HepG2 (cell line): ENCODE results near the gene NOTCH3. TPM values are rescaled to one million over a fixed set of nuclear protein-coding genes. Genes with fewer than 3 reads are reported as not detected.

Experiments
- ATAC-seq: fragments of 200-7000 bp; cut with Tn5 transposase; 3 replicates; pipeline ENCODE4 v1.9.1; 2020; ENCODE audit warnings: mild to moderate bottlenecking, moderate library complexity
- BruUV-seq: library from RNA; stranded (reverse); fragments of 400-500 nt; replicated peaks from 2 replicates; lab custom pipeline; 2021; lab: Mats Ljungman, UMichigan
- CTCF ChIA-PET: fragments of 300-600 bp; formaldehyde crosslinking; extraction: SDS; loops from one replicate; lab custom pipeline; 2021; ENCODE audit warnings: low total read pairs, inconsistent platforms, low intra/inter-chr PET ratio; lab: Yijun Ruan, JAX
- POLR2A ChIA-PET: fragments of 350-600 bp; sonication (Branson Sonifier 250); formaldehyde crosslinking; loops from one replicate; lab custom pipeline; 2020; ENCODE audit warnings: antibody characterized with exemption, inconsistent platforms; lab: Yijun Ruan, JAX
- DNase-seq: peaks from one replicate; pipeline ENCODE4 v3.0.0-alpha.2; 2015; ENCODE audit warnings: low spot score
- FAIRE-seq: peaks from 3 replicates; lab custom pipeline; 2011; peaks lifted over from hg19 to GRCh38; lab: Jason Lieb, UNC
- H2AFZ ChIP-seq: one replicate; pipeline ENCODE4 v1.6.1; 2011; ENCODE audit warnings: low read length, inconsistent platforms
- H3K27ac ChIP-seq: fragments of 300-600 bp; 3 replicates; pipeline ENCODE4 v1.8.0; 2011; ENCODE audit warnings: mixed run types, mild to moderate bottlenecking, mixed read lengths, low read length, inconsistent platforms; ENCODE audit not compliant: insufficient read depth; ENCODE audit errors: extremely low read length
- H3K27me3 ChIP-seq, 2 experiments: fragments of 200-600 bp in 1 of 2; 2 replicates in 1 of 2; 3 replicates in 1 of 2; pipeline versions ENCODE4 v1.6.0 to v1.8.0; 2011; ENCODE audit warnings: low read length in 2 of 2, mild to moderate bottlenecking in 2 of 2, moderate library complexity in 2 of 2, inconsistent platforms in 1 of 2; ENCODE audit not compliant: insufficient read depth in 2 of 2, control insufficient read depth in 1 of 2
- H3K36me3 ChIP-seq, 2 experiments: fragments of 200-600 bp in 1 of 2; replicated peaks in 1 of 2; 2 replicates in 1 of 2; 3 replicates in 1 of 2; pipeline versions ENCODE4 v1.5.1 to v1.8.0; 2011; ENCODE audit warnings: low read length in 2 of 2, inconsistent platforms in 1 of 2; ENCODE audit not compliant: insufficient read depth in 2 of 2, control insufficient read depth in 1 of 2
- H3K4me1 ChIP-seq: 2 replicates; pipeline ENCODE4 v1.5.1; 2012; ENCODE audit warnings: low read length, inconsistent platforms; ENCODE audit not compliant: insufficient read depth
- H3K4me2 ChIP-seq: 2 replicates; pipeline ENCODE4 v1.6.0; 2011; ENCODE audit warnings: low read depth, low read length, inconsistent platforms
- H3K4me3 ChIP-seq, 3 experiments: fragments of 200-600 bp in 1 of 3; sonication (generic), shearing (Covaris generic) in 1 of 3; replicated peaks in 1 of 3; 2 replicates each; pipeline ENCODE4 v1.5.1; 2011 to 2016; ENCODE audit warnings: low read length in 3 of 3, inconsistent platforms in 2 of 3, low read depth in 2 of 3, mild to moderate bottlenecking in 2 of 3, control low read depth in 1 of 3, mixed read lengths in 1 of 3; ENCODE audit not compliant: insufficient read depth in 1 of 3
- H3K79me2 ChIP-seq: one replicate; pipeline ENCODE4 v1.6.1; 2011; ENCODE audit warnings: low read length, inconsistent platforms; ENCODE audit not compliant: insufficient read depth
- H3K9ac ChIP-seq: 2 replicates; pipeline ENCODE4 v1.6.0; 2011; ENCODE audit warnings: mild to moderate bottlenecking, low read depth, low read length, inconsistent platforms; ENCODE audit not compliant: insufficient read depth
- H3K9me3 ChIP-seq: 2 replicates; pipeline ENCODE4 v1.5.1; 2012; ENCODE audit warnings: mild to moderate bottlenecking, low read length
- H4K20me1 ChIP-seq: 2 replicates; pipeline ENCODE4 v1.6.0; 2011; ENCODE audit warnings: inconsistent platforms, mild to moderate bottlenecking, low read length, moderate library complexity; ENCODE audit not compliant: insufficient read depth
- BRD4 ChIP-seq: sonication (generic); formaldehyde crosslinking; IDR thresholded peaks from 2 replicates; pipeline ENCODE4 v1.4.0; 2020; ENCODE audit warnings: missing genetic modification reagents
- CENPT ChIP-seq: sonication (generic); formaldehyde crosslinking; IDR thresholded peaks from 2 replicates; pipeline ENCODE4 v1.8.0; 2022; ENCODE audit warnings: low read depth, mild to moderate bottlenecking, moderate library complexity, missing genetic modification reagents
- HNRNPLL ChIP-seq: fragments of 200-400 bp; formaldehyde crosslinking; IDR thresholded peaks from 2 replicates; pipeline ENCODE4 v1.6.1; 2017; ENCODE audit warnings: mild to moderate bottlenecking, low read depth, low read length; ENCODE audit not compliant: poor library complexity, severe bottlenecking
- NFE2L2 ChIP-seq: fragments of 150-350 bp; IDR thresholded peaks from 2 replicates; pipeline ENCODE4 v1.6.1; 2014; ENCODE audit warnings: low read length
- PHB2 ChIP-seq: fragments of 450-650 bp; IDR thresholded peaks from 2 replicates; pipeline ENCODE4 v1.6.1; 2018; ENCODE audit not compliant: partially characterized antibody
- SNRNP70 ChIP-seq: fragments of 200-400 bp; formaldehyde crosslinking; IDR thresholded peaks from 2 replicates; pipeline ENCODE4 v1.6.1; 2017; ENCODE audit warnings: mild to moderate bottlenecking, low read depth, low read length, moderate library complexity
- ZBTB20 ChIP-seq: sonication (generic); formaldehyde crosslinking; IDR thresholded peaks from 2 replicates; pipeline ENCODE4 v1.8.1; 2023; ENCODE audit warnings: missing genetic modification reagents, low read depth, mild to moderate bottlenecking, borderline replicate concordance
- ZNF101 ChIP-seq: sonication (generic); formaldehyde crosslinking; IDR thresholded peaks from 2 replicates; pipeline ENCODE4 v1.4.0; 2020; ENCODE audit warnings: mild to moderate bottlenecking, low read depth, missing genetic modification reagents, borderline replicate concordance
- ZNF350 ChIP-seq: sonication (generic); formaldehyde crosslinking; IDR thresholded peaks from 2 replicates; pipeline ENCODE4 v1.4.0; 2020; ENCODE audit warnings: mild to moderate bottlenecking, low read depth, missing genetic modification reagents, borderline replicate concordance
- ZNF382 ChIP-seq: sonication (generic); formaldehyde crosslinking; IDR thresholded peaks from 2 replicates; pipeline ENCODE4 v1.5.0; 2020; ENCODE audit warnings: missing genetic modification reagents, mild to moderate bottlenecking, borderline replicate concordance
- ZNF550 ChIP-seq: sonication (generic); formaldehyde crosslinking; IDR thresholded peaks from 2 replicates; pipeline ENCODE4 v1.4.0; 2020; ENCODE audit warnings: mild to moderate bottlenecking, missing genetic modification reagents, borderline replicate concordance
- ZNF678 ChIP-seq: sonication (generic); formaldehyde crosslinking; IDR thresholded peaks from 2 replicates; pipeline ENCODE4 v1.4.0; 2020; ENCODE audit warnings: mild to moderate bottlenecking, missing genetic modification reagents
- ZNF768 ChIP-seq: sonication (generic); formaldehyde crosslinking; IDR thresholded peaks from 2 replicates; pipeline ENCODE4 v1.4.0; 2020; ENCODE audit warnings: missing genetic modification reagents
- ZNF879 ChIP-seq: sonication (generic); formaldehyde crosslinking; IDR thresholded peaks from 2 replicates; pipeline ENCODE4 v1.8.1; 2023; ENCODE audit warnings: missing genetic modification reagents
- WGBS: methylation state at CpG from one replicate; pipeline ENCODE4 v1.1.6; 2017; ENCODE audit warnings: low lambda C conversion rate; 5-methylcytosine and 5-hydroxymethylcytosine counted together
- in situ Hi-C: cut with HindIII; loops from 2 replicates; pipeline ENCODE4 v1.10.0; 2017; ENCODE audit warnings: low pct_unique_long_range_greater_than_20kb; ENCODE audit not compliant: extremely low pct_ligation_motif_present
- intact Hi-C: fragments of 100-400 bp; cut with micrococcal nuclease; formaldehyde crosslinking; loops from one replicate; pipeline ENCODE4 v1.10.0; 2022; ENCODE audit not compliant: unreplicated experiment
- polyA plus RNA-seq, 8 experiments: library from polyadenylated mRNA; depleted of rRNA in 3 of 8; stranded (reverse) in 7 of 8; unstranded in 1 of 8; fragments of >200 nt; fragmentation: Illumina TruSeq in 4 of 8; extraction: Trizol in 4 of 8; gene quantifications; 2 replicates each; pipeline versions ENCODE4 v1.2.1 to v1.2.3, GENCODE V29; 2011 to 2016; ENCODE audit warnings: low read depth in 4 of 8, missing spikeins in 1 of 8, mixed read lengths in 1 of 8; ENCODE audit not compliant: insufficient read depth in 1 of 8
- total RNA-seq, 5 experiments: library from RNA; depleted of rRNA; stranded (reverse); fragments of >200 nt; fragmentation: Illumina TruSeq; extraction: Trizol; gene quantifications; 2 replicates each; pipeline ENCODE4 v1.2.3, GENCODE V29; 2016; ENCODE audit warnings: low read depth in 1 of 5
- TF ChIP-seq, protein P1 (sequence below): sonication (generic); formaldehyde crosslinking; conservative IDR thresholded peaks from 2 replicates; pipeline ENCODE4 v1.4.0; 2020; ENCODE audit warnings: missing genetic modification reagents

The NOTCH3 gene
- total and polyA plus RNA-seq, 2 of the 13 experiments (the other 11 are each of a cell fraction or from before 2014, with no cell fraction given) = 0.09 to 0.28 TPM

DNA sequence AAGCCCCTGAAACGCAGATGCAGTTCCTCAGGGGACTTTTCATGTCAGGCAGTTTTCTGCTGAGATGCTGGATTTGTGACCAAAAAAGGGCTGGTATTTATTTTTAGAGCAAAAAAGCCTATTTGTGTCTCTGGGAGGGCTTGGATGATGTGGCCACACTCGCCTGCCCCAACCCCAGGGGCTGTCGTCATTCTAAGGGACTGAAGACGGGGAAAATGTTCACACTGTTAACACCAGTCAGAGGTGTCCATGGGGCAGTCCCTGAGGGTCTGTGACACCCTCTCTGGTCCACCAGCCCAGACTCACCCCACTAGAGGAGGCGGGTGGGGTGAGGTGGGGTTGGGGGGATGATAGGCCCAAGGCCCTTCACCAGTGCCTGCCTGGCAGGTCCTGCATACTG is 47.3 kb upstream of the NOTCH3 start:
- intact Hi-C loops (loop anchor here (5.0 kb wide), 1 partner anchor 71 kb away; no protein-coding TSS in a partner anchor), in situ Hi-C loops (no loop called here)
- ATAC-seq (no peak), DNase-seq (no peak), FAIRE-seq (no peak)
- Histone ChIP-seq H3K79me2 (no peaks in the 10 kb centered on the region), H3K27me3 (no peaks in the 10 kb centered on the region), H3K4me2 (no peak overlapping the region), H3K9ac (no peak overlapping the region), H3K27ac (peak overlapping the region; percentile 49), H4K20me1 (peaks cover 49% of the 10 kb centered on the region; the same call in 1 of the 2 replicates), H3K4me3 (no peak overlapping the region), H3K4me1 (peaks cover 40% of the 10 kb centered on the region), H2AFZ (no peak overlapping the region), H3K36me3 (peaks cover 40 to 87% of the 10 kb centered on the region in 2 experiments), H3K9me3 (no peaks in the 10 kb centered on the region)
- POLR2A ChIA-PET = interaction anchor here (1.1 to 1.4 kb wide), 2 partner anchors 49 to 67 kb away, joined by 3 to 4 read pairs; no protein-coding TSS in a partner anchor
- TF ChIP-seq CENPT (CRISPR knock-in tag) = no peak
- TF ChIP-seq ZNF768 (CRISPR knock-in tag) = 0 out of 2 replicates have a peak, but pooled peaks have one; percentile 11
- no TSS peak for BruUV-seq
- CTCF ChIA-PET = no interaction called here
- WGBS = 93% methylated on average over 4 of the region's 5 CpGs

DNA sequence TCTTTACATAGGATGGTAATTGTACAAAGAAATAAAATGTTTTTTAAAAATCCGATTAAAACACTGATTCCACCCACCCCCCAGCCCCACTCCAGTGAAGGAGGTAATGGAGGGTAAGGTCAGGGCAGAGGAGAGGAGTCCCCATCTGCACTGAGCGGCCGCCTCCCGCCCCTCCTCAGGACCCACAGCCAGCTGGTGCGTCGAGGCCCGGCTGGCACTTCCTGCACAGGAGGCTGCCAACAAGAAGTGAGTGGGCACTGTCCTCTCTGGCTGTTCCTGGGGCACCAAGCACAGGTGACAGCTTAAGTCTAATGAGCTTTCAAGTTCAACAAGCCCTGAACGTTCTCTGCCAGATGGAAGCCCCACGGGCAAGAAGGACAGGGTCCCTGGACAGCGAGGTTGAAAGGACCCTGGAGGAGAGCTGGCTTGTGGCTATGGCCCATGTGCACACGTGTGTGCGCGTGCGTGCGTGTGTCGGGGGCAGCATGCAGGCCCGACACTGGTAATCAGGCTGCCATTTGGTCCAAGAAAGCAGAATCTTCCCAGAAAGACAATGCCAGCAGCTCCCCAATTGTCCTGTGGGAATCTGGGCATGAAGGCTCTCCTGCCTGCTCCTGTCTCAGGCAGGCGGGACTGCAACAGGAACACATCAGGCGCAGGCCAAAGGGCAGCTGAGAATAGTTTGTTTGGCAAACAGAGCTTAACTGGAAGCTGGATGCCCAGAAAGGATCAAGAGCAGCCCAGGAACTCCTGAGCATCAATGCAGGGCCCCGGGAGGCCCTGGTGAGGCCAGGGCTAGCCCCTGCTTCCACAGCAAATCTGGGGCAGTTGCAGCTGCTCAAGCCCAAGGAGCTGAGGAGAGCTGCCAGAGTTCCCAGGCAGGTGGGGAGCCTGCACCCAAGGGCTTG is 46.6 kb upstream of the NOTCH3 start:
- ChIA-PET CTCF (no interaction called here), POLR2A (interaction anchor here (1.1 kb wide), 1 partner anchor 50 kb away, joined by 4 read pairs; no protein-coding TSS in a partner anchor)
- Histone ChIP-seq H3K79me2 (no peaks in the 10 kb centered on the region), H3K4me1 (peaks cover 40% of the 10 kb centered on the region), H3K27me3 (no peaks in the 10 kb centered on the region), H2AFZ (no peak overlapping the region), H3K36me3 (peaks cover 38 to 83% of the 10 kb centered on the region in 2 experiments), H4K20me1 (peaks cover 44% of the 10 kb centered on the region; the same call in 1 of the 2 replicates), H3K9me3 (no peaks in the 10 kb centered on the region), H3K4me2 (no peak overlapping the region), H3K4me3 (no peak overlapping the region), H3K27ac (peak overlapping the region; percentile 49), H3K9ac (no peak overlapping the region)
- intact Hi-C loops (loop anchor here (5.0 kb wide), 1 partner anchor 70 kb away; no protein-coding TSS in a partner anchor), in situ Hi-C loops (no loop called here)
- peak; percentile 70 for DNase-seq
- FAIRE-seq = peak; percentile 79
- 83% methylated on average over 5 of the region's 20 CpGs for WGBS
- no TSS peak for BruUV-seq
- ATAC-seq = peak; percentile 72
- TF ChIP-seq HNRNPLL (no peak), ZNF101 (no peak), SNRNP70 (no peak), ZNF879 (CRISPR knock-in tag) (no peak), ZNF550 (no peak), NFE2L2 (no peak), PHB2 (no peak), ZNF350 (CRISPR knock-in tag) (no peak), ZNF382 (CRISPR knock-in tag) (no peak), ZNF678 (CRISPR knock-in tag) (no peak), BRD4 (no peak), ZBTB20 (CRISPR knock-in tag) (0 out of 2 replicates have a peak, but pooled peaks have one; percentile 40)
- TF ChIP-seq, protein P1, sequence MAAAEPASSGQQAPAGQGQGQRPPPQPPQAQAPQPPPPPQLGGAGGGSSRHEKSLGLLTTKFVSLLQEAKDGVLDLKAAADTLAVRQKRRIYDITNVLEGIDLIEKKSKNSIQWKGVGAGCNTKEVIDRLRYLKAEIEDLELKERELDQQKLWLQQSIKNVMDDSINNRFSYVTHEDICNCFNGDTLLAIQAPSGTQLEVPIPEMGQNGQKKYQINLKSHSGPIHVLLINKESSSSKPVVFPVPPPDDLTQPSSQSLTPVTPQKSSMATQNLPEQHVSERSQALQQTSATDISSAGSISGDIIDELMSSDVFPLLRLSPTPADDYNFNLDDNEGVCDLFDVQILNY (CRISPR knock-in tag) = no peak
